Measurements from ENCODE around the gene LRRC25.

GRCh38 chr19:18423258-18424020 lies 26.0 kb upstream of the LRRC25 start:
- TF ChIP-seq MAFK (IDR thresholded peaks at IDR 0.05; ENCODE audit: partially characterized antibody) (no peak), CTCF (IDR thresholded peaks at IDR 0.05) (no peak), MYC (IDR thresholded peaks at IDR 0.05; ENCODE audit: borderline replicate concordance, low read length) (no peak)

Data from A549 (cell line).